HPDE6-E6E7 (cell line): Measurements from ENCODE around the gene AKAP6.
"Not testable (repeated sequence)": the region's sequence is repeated elsewhere in the genome, so short reads cannot be mapped to it uniquely, and the experiment has no call there.

Experiments used
- DNase-seq: peaks from one replicate; pipeline ENCODE4 v3.0.0; 2011; ENCODE audit warnings: missing footprints; ENCODE audit errors: extremely low spot score

Gene AKAP6

DNA sequence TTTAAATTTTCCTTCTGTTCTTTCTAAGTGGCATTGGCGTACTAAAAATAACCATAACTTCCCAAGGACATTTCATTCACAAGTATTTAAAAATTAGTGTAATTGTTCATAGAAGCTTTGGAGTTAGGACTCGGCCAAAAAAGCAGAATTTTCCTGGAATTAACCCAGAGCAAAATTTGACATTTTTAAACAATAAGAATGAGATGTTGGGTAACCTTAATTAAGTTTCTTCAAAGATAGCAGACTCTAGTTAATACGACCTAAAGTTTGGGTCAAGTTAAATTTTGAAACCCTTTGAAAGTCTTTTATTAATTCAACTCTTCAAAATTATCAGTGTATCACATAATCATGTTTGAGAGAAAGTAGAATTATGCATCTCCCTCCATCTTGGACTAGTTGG is 118.3 kb downstream of the AKAP6 start:
- no peak for DNase-seq

DNA sequence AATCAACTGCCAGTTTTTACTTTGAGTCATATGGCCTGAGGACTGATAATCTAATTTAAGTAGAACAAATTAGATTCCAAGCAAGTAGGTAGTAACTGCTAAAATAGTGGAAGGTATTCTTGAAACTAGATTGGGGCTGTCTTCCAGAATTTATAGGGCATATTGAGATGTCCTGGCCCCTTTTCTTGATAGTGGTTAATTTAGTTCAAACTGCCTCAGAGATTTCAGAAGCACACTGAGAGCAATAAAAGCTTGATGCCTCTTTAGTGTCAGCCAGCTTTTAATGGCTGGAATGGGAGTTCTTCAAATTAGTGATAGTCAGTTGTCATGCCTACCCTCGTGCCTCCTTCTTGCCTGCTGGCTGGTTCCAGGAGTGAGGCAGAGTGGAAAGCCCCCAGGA is 120.5 kb downstream of the AKAP6 start:
- no peak for DNase-seq

DNA sequence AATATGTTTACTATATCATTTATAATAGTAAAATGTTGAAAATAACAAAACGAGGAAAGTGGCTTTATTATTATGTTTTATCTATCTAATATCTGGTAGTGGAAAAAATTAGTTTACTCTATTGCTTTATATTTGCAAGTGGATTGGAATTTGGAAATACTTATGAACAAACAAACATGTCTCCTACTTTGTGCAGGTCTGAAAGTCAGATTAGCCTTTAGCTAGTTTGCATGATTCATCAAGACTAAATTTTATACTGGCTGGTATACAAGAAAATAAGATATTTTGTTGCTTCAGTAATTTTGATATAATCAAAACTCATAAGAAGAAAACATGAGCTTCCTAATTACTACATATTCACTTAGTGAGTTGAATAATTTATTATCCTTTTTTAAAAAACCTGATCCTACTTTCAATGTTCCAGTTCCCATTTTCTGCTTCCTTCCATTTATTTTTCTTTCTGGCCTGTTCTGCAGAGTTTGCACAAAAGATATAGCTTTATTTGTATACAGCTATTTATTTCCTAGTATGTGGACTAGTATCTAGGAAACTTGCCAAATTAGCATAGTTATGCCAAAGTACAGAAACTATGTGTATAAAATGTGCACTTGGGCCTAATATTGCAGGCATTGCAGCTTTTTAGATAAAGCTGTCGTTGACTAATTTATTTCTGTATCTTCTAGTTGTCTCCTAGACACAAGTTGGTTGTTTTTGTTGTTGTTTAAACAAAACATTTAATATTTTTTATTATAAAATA is 122.0 kb downstream of the AKAP6 start:
- DNase-seq: no peak

DNA sequence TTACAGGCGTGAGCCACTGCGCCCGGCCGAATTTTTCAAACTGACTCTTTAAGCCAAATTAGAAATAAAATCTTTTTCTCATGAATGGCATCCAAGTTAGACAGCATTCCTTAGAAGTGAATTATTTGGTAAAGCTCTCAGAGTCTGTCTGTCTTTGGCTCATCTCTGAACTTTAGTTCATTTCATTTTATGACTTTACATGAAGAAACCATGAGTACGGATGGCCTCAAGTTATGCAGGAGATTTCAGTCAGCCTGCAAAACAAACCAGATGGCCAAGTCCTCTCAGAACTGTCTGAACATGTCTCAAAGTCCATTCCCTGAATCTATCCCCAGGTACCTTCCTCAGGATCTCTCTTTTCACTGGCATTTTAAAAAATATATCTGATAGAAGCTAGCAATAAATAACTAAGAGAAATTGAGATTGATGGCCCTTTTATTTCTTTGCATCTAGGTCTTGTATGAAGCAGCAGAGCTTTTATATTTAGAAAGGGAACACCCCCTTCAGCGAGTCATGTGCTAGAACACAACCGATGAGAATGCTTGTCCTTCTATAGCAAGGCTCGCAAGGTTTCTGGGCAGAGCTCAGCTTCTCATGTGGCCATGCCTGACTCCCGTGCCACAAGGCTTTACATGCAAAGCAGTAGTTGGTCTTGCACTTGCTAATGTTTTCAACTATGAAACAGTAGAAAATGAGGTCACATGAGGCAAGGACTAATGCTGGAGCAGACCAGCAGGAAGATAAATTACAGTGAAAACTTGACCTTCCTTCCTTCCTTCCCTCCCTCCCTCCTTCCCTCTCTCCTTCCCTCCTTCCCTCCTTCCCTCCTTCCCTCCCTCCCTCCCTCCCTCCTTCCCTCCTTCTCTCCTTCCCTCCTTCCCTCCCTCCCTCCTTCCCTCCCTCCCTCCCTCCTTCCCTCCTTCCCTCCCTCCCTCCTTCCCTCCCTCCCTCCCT is 125.0 kb downstream of the AKAP6 start:
- DNase-seq: no peak

DNA sequence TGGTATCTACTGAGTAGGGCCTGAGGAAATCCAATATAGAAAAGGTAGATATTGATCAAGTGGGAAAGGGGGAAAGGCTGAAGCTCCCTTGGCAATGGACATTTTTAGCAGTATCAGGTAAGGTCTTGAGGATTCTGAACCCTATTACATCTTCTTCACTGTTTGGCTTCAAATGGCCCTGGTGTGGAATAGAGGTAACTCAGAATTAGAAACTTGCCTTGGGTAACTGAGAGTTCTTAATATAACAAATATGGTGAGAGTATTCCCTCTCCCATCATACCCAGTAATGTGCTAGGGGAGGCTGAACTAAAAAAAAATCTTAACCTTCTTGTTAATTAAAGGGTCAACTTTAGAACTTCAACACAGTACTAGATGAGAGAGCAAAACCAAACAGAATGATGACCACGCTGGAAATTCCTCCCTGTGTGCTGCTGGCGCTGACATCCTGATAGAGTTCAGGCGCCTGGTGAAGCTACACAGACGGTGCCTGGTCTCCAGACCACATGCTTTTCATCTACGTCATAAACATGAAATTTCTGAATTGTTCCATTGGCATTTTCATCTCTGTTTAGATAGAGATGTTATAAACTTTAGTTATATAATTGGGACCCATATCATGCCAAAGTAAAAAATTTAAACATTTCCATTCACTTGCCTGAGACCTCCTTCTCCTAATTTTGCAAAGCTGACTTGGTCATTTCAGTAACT is 128.3 kb downstream of the AKAP6 start:
- DNase-seq: no peak

DNA sequence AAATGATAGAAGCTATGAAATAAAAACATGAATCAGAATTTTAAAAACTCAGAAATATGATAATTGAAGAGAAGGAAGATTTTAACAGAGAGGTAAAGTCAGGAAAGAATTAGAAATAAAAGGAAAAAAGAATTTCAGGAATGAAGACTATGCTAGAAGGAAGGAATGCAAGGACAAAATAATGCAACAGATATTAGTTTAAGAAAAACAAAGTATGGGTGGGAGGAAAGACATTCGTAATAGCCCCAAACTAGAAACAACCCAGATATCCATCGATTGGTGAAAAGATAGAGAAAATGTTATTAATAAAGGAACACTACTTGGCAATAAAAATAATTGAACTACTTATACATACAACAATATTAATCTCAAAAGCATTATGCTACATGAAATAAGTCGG is 129.6 kb downstream of the AKAP6 start:
- no peak for DNase-seq

DNA sequence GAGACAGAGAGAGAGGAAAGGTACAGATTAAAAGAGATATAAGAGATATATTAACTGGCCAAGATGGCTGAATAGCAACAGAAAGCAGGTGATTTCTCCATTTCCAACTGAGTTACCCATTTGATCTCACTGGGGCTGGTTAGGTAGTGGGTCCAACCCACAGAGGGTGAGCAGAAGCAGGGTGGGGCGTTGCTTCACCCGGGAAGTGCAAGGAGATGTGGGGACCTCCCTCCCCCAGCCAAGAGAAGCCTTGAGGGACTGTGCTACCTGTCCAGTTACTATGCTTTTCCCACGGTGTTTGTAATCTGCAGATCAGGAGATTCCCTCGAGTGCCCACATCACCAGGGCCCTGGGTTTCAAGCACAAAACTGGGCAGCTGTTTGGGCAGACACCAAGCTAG is 131.2 kb downstream of the AKAP6 start:
- DNase-seq: no peak

DNA sequence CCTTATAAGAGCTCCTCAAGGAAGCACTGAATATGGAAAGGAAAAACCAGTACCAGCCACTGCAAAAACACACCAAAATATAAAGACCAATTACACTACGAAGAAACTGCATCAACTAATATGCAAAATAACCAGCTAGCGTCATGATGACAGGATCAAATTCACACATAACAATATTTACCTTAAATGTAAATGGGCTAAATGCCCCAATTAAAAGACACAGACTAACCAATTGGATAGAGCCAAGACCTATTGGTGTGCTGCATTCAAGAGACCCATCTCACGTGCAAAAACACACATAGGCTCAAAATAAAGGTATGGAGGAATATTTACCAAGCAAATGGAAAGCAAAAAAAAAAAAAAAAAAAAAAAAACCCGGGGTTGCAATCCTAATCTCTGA is 133.5 kb downstream of the AKAP6 start:
- not testable (repeated sequence) for DNase-seq

DNA sequence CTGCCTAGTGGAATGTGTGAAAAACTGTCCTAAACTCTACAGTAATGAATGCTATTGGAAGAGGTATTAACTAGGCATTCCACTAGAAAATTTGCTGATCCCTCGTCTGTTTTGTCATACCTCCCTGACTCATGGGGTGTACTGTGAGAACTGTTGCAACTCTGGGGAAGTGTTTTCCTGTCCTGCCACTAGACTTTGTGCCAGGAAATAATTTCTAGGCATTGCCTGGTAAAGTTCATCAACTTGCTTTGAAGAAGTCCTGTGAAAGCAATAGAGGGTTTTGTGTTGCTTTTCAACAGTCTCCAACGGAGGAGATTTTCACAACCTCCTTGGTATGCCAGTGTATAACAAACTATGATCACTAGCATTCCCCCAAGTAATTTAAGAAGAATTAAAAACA is 139.9 kb downstream of the AKAP6 start:
- DNase-seq: peak; percentile 43

DNA sequence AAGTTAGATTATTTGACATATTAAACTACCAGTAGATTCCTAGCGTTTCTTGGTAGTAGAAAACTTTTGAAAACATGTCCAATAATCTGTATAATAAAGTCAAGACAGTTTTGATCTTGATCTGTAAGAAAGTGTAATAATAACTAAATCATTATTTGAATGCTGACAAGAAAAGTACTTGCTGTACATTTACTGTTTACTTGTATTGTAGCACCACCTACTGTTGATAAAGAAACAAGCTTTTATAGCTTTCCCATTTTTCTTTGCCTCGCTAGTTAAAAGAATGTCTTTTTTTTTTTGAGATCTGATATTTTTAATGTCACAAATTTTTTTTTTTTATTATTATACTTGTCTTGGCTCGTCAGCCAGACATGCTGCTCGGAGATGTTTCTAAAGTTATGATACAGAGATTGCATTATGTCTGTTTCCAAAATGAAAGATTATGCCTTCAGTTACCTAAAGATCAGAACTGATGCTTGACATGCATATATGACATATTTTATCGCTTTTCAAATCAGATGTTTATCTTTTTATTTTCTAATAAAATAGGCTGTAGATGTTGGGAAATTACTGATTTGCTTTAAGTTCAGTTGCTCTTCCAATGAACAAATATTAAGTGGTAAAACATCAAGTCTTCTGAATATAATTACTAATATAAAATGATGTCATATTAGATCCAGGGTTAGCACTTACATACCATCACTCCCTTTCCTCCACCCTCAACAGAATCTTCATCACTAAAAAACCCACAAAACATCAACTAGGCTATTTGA is 140.5 kb downstream of the AKAP6 start:
- no peak for DNase-seq

DNA sequence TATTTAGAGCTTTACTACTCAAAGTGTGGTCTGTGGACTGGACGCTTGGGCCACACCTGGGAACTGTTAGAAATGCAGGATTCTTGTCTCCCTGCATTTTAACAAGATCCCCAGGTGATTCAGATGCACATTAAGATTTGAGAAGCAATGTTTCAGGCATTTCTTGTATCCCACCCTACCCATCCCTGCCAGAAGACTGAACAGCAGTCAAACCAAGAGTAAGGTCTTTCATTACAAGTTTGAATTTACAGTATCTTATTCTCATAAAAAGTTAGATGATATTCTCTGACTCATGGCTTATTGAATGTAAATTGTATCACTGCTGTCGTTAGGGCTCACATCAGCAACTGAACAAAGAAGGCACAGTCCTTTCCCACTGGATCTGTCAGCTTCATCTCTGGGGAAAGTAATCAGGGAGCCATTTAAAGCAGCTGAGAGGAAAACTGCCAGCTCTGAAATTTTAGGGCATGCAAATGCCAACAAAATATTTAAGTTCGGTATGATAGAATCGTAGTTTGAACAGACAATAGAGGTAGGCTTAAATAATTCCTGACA is 141.1 kb downstream of the AKAP6 start:
- DNase-seq: no peak

DNA sequence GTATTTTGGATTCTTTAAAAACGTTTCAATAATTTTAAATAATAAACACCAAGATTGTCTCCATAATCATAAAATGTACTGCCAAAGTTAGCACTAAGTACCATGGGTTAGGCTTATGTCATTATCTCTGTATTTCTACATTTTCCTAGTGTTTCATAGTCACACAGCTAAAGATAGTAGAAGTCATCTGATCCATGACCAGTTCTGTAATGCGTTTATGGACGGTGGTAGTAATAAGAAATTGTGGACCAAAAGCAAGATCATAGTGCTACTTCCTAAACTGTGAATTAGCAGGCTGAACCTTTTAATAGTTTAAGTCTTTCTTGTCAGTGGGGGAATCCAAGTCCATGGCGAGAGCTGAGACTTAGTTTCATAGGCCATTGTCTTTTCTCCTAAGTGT is 142.1 kb downstream of the AKAP6 start:
- DNase-seq: no peak

DNA sequence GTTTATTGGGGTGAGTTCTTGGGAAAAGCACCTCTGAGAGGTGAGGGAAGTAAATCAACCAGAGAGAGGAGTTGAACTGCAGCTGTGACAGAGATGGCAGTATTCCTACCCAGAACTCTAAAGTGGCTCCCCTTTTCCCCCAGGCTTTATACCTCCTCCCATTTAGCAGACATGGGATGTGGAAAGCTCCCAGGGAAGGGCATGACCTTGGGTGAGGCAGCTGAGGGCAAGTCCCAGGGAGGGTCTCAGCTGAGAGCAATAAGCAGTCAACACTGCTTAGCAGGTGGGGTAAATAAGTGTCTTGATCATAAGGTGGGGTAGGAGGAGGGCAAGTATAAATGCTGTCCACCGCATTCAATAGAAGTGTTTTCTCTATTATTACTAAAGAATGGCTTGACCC is 143.0 kb downstream of the AKAP6 start:
- DNase-seq: no peak

DNA sequence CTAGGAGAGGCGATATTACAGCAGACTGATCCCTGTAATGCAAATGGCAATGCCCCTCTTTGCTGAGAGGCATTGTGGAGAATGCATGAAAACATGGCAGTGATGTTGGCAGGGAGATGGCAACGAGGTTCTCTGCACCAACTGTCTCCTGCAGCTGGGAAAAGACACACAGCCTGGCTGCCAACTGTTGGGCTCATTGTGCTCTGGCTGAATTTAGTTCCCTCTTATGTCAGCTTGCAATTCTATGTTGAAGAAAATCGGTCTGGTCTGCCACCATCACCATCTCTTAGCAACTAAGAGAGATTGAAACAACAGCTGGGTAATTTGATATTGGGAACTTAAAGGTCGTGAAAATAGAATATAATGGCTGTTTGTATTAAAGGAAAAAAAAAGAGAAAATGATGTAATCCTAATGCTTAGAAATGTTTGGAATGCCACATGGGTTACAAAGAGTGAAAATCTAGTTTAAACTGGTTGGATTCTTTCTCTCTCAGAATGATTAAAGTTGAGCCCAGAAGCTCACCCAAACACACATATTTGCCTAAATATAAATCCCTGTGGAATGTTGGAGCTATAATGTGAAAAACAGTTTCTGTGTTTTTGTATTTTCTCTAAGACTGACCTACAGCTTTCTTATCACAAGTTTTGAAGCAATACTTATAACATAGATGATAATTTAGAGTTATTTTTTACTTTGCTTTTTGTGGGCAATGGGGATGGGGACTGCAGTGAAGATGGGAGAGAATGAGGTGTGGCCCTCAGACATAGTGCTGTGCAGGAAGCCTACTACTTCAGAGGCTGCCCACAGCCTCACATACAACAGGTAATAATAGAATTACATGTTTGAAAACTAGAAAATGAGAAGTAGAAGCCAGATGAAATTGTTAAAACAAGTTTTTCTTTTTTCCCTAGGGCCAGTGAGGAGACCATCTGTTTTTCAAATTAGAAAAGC is 143.7 kb downstream of the AKAP6 start:
- DNase-seq: no peak

DNA sequence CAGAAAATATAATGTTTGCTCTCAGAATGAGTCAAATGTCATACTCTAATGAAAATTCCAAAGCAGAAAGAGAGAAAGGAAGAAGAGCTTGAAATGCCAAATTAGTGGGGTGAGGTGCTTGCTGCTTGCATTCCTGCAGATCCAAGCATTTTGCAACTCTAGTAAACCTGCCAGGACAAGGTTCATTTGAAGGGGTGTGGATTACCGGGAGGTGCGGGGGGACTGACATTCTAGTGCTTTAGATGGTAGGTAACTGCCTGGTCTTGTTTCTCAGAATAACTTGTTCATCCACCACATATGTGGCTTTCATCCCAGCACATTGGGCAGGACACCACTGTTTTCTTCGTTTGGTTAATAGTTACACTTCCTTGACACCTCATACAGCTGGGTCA is 144.4 kb downstream of the AKAP6 start:
- peak; percentile 91 for DNase-seq

DNA sequence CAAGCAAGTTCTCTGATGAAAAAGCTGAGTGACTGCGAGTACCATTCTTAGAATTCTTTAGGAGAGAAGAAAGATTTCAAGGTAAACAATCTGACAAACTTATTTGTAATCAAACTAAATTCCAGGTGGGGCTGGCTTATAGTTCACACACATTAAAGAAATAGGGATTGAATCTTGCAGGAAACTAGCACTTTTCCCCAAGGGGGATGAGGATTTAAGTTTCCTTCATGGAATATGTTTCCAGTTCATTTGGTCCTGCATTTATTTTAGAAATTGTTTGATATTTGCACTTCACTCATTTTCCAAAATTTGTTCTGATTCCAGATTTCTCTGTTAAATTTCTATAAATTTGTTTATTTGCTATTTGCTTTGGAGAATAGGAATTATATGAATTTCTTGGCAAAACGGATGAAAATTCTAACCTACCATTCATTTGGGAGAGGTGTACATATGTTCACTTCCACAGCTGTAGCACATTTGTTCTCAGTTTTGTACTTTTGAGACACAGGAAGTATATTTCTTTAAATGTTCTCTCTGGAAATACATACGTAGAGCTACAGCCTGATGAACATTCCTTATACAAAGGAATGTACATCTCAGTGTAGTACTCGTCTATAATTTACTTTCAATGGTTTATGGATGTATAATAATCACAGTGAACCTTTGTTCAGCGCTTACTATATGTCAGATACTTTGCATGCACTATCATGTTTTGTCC is 145.5 kb downstream of the AKAP6 start:
- no peak for DNase-seq

DNA sequence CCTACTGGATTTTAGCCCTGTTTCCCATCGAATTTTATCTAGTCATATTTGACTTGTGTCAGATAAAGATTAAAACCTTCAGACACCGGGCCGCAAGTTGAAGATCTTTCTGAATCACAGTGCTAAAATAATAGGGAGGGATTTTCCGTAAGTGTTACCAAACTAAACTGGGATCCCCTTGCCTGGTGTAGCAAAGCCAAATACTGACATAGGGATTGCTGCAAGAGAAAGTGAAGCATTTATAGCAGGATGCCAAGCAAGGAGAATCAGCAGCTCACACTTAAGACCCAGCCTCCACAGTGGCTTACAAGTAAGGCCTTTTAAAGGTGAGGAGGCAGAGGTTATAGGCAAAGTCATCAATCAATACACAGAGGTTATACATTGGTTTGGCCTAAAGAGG is 147.4 kb downstream of the AKAP6 start:
- no peak for DNase-seq

DNA sequence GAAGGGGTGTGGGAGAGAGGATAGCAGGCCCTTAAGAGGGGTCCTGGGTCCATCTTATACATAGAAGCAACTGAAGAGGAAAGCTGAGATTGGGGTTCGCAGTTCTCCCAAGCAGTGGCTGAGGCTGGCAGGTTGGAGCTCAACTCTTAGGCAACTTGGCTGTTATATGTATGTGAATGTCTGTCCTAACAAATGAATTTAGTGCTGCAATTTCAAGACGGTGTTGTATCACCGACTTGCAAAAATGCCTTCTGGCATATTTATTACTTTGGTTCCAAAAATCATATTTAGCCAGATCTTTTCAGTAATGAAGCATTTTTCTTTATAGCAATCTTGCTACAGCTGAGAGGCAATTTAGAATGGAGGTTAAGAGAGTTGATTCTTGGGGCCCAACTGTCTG is 148.3 kb downstream of the AKAP6 start:
- no peak for DNase-seq

DNA sequence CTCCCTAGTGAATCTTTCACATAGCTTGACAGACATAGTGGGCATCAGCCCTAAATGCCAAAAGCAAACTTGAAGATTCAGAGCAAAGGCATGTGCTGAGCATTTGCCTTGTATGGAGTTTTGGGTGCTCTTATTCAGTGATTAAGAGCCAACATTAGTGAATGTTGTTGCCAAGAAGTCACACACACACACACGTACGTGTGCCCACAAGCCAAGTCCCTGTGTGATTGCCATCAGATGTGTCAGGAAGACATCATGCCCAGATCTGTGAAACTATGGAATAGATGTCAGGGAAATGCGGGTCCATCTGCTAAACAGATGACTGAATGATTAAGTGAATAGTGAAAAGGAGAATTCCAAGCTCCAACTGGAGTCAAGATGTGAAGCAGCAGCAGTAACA is 149.0 kb downstream of the AKAP6 start:
- no peak for DNase-seq

DNA sequence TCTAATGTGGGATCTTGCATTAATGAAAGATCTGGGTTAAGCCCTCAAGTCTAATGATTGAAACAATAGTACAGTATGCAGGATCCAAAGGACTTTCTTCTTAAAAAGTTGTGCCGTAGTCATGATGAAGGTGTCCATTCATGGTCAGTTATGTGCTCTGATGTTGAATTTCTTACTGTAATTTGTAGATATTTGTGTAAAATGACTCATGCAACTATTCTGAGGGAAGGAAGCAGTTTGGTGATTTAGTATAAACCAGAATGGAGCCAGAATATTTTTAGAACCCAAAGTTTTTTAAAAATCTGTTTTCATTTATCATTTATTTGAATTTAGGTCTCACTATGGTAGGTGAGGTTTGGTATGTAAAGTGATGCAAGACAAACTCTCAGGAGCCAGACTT is 151.2 kb downstream of the AKAP6 start:
- no peak for DNase-seq
